Epithelial cell of proximal tubule (primary cell): ENCODE data around the gene TACC3. TPM values are rescaled to one million over a fixed set of nuclear protein-coding genes. Genes with fewer than 3 reads are reported as not detected.

ENCODE experiments used
- DNase-seq: peaks from one replicate; pipeline ENCODE4 v3.0.0-alpha.2; 2011; ENCODE audit warnings: low read depth
- H3K4me3 ChIP-seq: 2 replicates; pipeline ENCODE4 v1.5.1; 2011; ENCODE audit warnings: low read depth, mild to moderate bottlenecking, low read length
- CTCF ChIP-seq: conservative IDR thresholded peaks from 2 replicates; pipeline ENCODE4 v1.5.1; 2012; ENCODE audit warnings: low read depth, mild to moderate bottlenecking, low read length
- total RNA-seq: library from RNA; depleted of rRNA; stranded (reverse); fragments of >200 nt; gene quantifications from 2 replicates; pipeline ENCODE4 v1.2.3, GENCODE V29; 2015

Gene TACC3
- total RNA-seq, 1 donor from 2014 or later, result 94.4 TPM

GRCh38 chr4:1777822-1778641, 56.7 kb downstream of the TACC3 start:
- no peak overlapping the region for H3K4me3 ChIP-seq
- TF ChIP-seq CTCF, result no peak
- DNase-seq, result no peak

GRCh38 chr4:1778642-1779392, 57.5 kb downstream of the TACC3 start:
- no peak for DNase-seq
- no peak overlapping the region for H3K4me3 ChIP-seq
- no peak for TF ChIP-seq CTCF

DNA sequence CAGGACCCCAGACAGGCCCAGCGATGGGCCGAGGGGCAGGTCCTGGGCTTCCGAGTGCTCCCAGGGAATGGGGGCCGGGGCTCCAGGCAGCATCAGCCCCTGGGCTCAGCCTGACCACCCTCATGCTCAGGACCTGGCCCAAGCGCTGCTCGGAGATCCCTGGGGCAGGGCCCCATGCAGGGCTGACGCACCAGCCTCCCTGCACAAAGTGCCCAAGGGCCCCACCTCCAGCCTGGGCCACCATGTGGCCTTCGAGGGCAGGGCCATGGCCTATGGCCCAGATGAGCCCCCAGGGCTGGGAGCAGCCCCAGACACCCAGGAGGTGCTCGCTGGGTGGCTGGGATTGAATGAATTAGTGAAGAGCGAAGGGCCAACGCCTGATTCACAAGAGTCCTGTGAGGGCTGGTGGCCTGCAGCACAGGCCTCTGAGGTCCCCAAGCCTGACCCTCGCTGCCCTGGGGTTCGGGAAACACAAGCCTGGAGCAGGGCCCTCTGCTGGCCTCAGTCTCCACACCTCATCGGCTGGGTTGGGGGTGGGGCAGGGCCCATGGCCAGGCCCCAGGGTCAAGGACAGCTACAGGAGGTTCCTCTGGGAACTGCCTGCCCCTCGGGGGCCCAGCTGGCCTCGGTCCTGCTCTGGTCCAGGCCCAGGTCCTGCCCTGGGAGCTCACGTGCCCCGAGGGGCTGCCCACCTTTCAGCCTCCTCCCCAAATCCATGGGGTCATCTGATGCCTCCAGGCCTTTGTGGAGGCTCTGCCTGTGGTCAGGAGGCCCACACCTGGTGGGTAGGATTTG, 58.5 kb downstream of the TACC3 start:
- H3K4me3 ChIP-seq, result no peak overlapping the region
- no peak for DNase-seq
- no peak for TF ChIP-seq CTCF

GRCh38 chr4:1780435-1780834, 59.1 kb downstream of the TACC3 start:
- DNase-seq, result no peak
- H3K4me3 ChIP-seq, result no peak overlapping the region
- no peak for TF ChIP-seq CTCF

DNA sequence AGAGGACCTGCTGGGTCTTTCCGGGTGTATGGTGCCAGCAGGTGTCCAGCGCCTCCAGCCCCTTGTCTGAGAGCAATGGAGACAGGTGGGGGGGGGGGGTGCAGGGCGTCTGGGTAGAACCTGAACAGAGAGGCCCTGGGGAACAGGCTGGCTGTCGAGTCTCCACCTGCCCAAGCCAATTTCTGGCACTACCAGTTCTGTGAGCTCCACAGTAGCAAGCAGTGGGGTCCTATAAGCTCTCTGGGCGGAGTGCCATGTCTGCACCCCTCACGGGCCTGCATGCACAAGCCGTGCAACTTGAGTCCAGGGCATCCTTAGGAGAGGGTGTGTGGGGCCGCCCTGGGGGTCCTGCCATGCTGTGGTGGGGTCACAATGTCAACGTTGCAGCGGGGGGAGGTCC, 61.7 kb downstream of the TACC3 start:
- TF ChIP-seq CTCF, result no peak
- H3K4me3 ChIP-seq, result no peak overlapping the region
- DNase-seq, result no peak

DNA sequence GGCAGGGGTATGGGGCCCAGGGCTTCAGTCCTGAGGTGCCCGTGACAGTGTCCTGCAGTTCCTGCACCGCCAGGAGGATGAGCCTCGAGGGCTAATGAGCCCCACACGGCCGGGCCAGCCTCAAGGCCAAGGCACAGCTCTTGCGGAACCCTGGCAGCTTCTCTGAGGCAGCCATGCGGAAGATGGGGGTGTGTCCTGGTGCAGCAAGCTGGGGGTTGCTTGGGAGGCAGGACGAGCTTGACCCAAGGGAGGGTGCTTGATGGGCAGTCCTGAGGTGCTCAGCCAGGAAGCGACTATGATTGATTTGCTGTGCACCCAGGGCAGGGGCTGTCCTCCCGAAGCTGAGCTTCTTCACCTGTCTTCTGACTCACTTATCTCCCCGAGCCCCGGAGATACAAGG, 62.6 kb downstream of the TACC3 start:
- no peak for TF ChIP-seq CTCF
- peak; percentile 18 for DNase-seq
- H3K4me3 ChIP-seq, result no peak overlapping the region
